ENCODE results near the gene MEIS2. TPM values are rescaled to one million over a fixed set of nuclear protein-coding genes. Genes with fewer than 3 reads are reported as not detected.

MEIS2 gene
- polyA plus RNA-seq, 2 of the 4 experiments (the other 2 are of a cell fraction), result 7.3 to 11.1 TPM

GRCh38 chr15:37057831-37058230, 42.5 kb downstream of the MEIS2 start:
- no peak for TF ChIP-seq CEBPB (IDR thresholded peaks at IDR 0.05)
- no peak for TF ChIP-seq NPAS2 (CRISPR knock-in tag; IDR thresholded peaks at IDR 0.05; ENCODE audit: borderline replicate concordance)
- TF ChIP-seq KDM1A (IDR thresholded peaks at IDR 0.05; ENCODE audit: low read depth), result no peak
- TF ChIP-seq ZNF302 (CRISPR knock-in tag; IDR thresholded peaks at IDR 0.05), result no peak
- TF ChIP-seq MYC (IDR thresholded peaks at IDR 0.05; ENCODE audit: borderline replicate concordance, low read length), result no peak
- no peak for TF ChIP-seq HOXB13 (CRISPR knock-in tag; IDR thresholded peaks at IDR 0.05; ENCODE audit: low read depth)
- TF ChIP-seq FOSL2 (IDR thresholded peaks at IDR 0.05), result no peak
- TF ChIP-seq FOSL2 (CRISPR knock-in tag; IDR thresholded peaks at IDR 0.05), result no peak
- TF ChIP-seq NR3C1 (IDR thresholded peaks at IDR 0.05), result no peak
- TF ChIP-seq MAFK (IDR thresholded peaks at IDR 0.05; ENCODE audit: partially characterized antibody), result no peak
- no peak for TF ChIP-seq HOXB5 (CRISPR knock-in tag; IDR thresholded peaks at IDR 0.05)
- TF ChIP-seq HEYL (CRISPR knock-in tag; IDR thresholded peaks at IDR 0.05), result no peak
- no peak for TF ChIP-seq JUN (IDR thresholded peaks at IDR 0.05)
- TF ChIP-seq RARB (CRISPR knock-in tag; IDR thresholded peaks at IDR 0.05), result no peak
- TF ChIP-seq USF2 (IDR thresholded peaks at IDR 0.05), result no peak
- no peak for TF ChIP-seq CHD4 (IDR thresholded peaks at IDR 0.05; ENCODE audit: borderline replicate concordance)
- no peak for TF ChIP-seq PHF8 (IDR thresholded peaks at IDR 0.05; ENCODE audit: borderline replicate concordance, low read depth)
- TF ChIP-seq FOSB (CRISPR knock-in tag; IDR thresholded peaks at IDR 0.05), result no peak
- TF ChIP-seq HES2 (IDR thresholded peaks at IDR 0.05), result no peak
- no peak for TF ChIP-seq CTCF (IDR thresholded peaks at IDR 0.05)
- no peak for TF ChIP-seq JUNB (IDR thresholded peaks at IDR 0.05)
- H3K4me2 ChIP-seq, result no peak overlapping the region

GRCh38 chr15:37057256-37057655, 43.1 kb downstream of the MEIS2 start:
- H3K9me3 ChIP-seq, result no peaks in the 10 kb centered on the region
- ChIA-PET POLR2A (no interaction called here), CTCF (no interaction called here)
- DNase-seq (ENCODE audit: low read depth in 1 of 2, low spot score in 1 of 2) (no peak), ATAC-seq (no peak), FAIRE-seq (no peak)
- no peak overlapping the region for H3K27ac ChIP-seq
- H3K4me3 ChIP-seq, result no peak overlapping the region
- TF ChIP-seq FOSB (CRISPR knock-in tag; IDR thresholded peaks at IDR 0.05) (no peak), JUNB (IDR thresholded peaks at IDR 0.05) (no peak), PHF8 (IDR thresholded peaks at IDR 0.05; ENCODE audit: borderline replicate concordance, low read depth) (no peak), CTCF (IDR thresholded peaks at IDR 0.05) (no peak), EHMT2 (IDR thresholded peaks at IDR 0.05; ENCODE audit: low read depth) (no peak), RFX5 (IDR thresholded peaks at IDR 0.05) (no peak), HMGXB4 (CRISPR knock-in tag; IDR thresholded peaks at IDR 0.05; ENCODE audit: borderline replicate concordance) (no peak)
- WGBS (ENCODE audit: missing lambda C conversion rate), result 90% methylated on average over 7 of the region's 7 CpGs
- H3K4me1 ChIP-seq, result 0 out of 3 replicates have a peak, but pooled peaks cover 6% of the 10 kb centered on the region
- H3K4me2 ChIP-seq, result no peak overlapping the region

More at GRCh38 chr15:37057831-37058230, 42.5 kb downstream of the MEIS2 start:
- 89% methylated on average over 9 of the region's 9 CpGs for WGBS (ENCODE audit: missing lambda C conversion rate)
- Histone ChIP-seq H3K4me3 (no peak overlapping the region), H3K27ac (no peak overlapping the region), H3K9me3 (no peaks in the 10 kb centered on the region), H3K4me1 (0 out of 3 replicates have a peak, but pooled peaks cover 6% of the 10 kb centered on the region)
- DNase-seq (ENCODE audit: low read depth in 1 of 2, low spot score in 1 of 2), result no peak
- ChIA-PET POLR2A (no interaction called here), CTCF (no interaction called here)
- FAIRE-seq, result no peak
- ATAC-seq, result no peak
